Measurements from ENCODE around the gene IL12RB1.
"Not testable (repeated sequence)": the region's sequence is repeated elsewhere in the genome, so short reads cannot be mapped to it uniquely, and the experiment has no call there.

IL12RB1 gene

GRCh38 chr19:18107235-18107634 lies 20.5 kb upstream of the IL12RB1 start:
- Histone ChIP-seq H3K4me3 (IDR thresholded peaks at IDR 0.05; ENCODE audit: insufficient read depth, low read depth, low read length) (no peak overlapping the region), H4K20me1 (ENCODE audit: insufficient read depth) (no peaks in the 10 kb centered on the region), H3K4me2 (no peak overlapping the region), H3K36me3 (ENCODE audit: insufficient read depth) (no peaks in the 10 kb centered on the region), H3K9ac (no peak overlapping the region), H3K79me2 (ENCODE audit: insufficient read depth, low read depth) (no peaks in the 10 kb centered on the region), H3K27me3 (ENCODE audit: insufficient read depth, low read depth) (no peaks in the 10 kb centered on the region; the same call in 1 of the 2 replicates), H2AFZ (ENCODE audit: low read depth) (no peak overlapping the region), H3K4me1 (ENCODE audit: low read depth, poor library complexity, severe bottlenecking) (peaks cover 40% of the 10 kb centered on the region), H3K27ac (no peak overlapping the region)
- no peak for TF ChIP-seq CTCF (conservative IDR thresholded peaks at IDR 0.05; ENCODE audit: low read depth, low read length)

GRCh38 chr19:18105259-18105658 lies 18.5 kb upstream of the IL12RB1 start:
- H4K20me1 ChIP-seq (ENCODE audit: insufficient read depth); H3K27ac ChIP-seq: not testable (repeated sequence)
- peak overlapping the region; percentile 69; the same call in 1 of the 2 replicates for H3K4me2 ChIP-seq

GRCh38 chr19:18104793-18105131 lies 18.0 kb upstream of the IL12RB1 start:
- Histone ChIP-seq H3K9ac (no peak overlapping the region), H2AFZ (ENCODE audit: low read depth) (peak overlapping the region; percentile 91), H3K36me3 (ENCODE audit: insufficient read depth) (no peaks in the 10 kb centered on the region), H3K27me3 (ENCODE audit: insufficient read depth, low read depth) (peaks cover 3% of the 10 kb centered on the region; the same call in 1 of the 2 replicates), H3K4me3 (IDR thresholded peaks at IDR 0.05; ENCODE audit: insufficient read depth, low read depth, low read length) (no peak overlapping the region), H3K27ac (no peak overlapping the region; the same call in 1 of the 2 replicates), H3K79me2 (ENCODE audit: insufficient read depth, low read depth) (no peaks in the 10 kb centered on the region), H3K4me1 (ENCODE audit: low read depth, poor library complexity, severe bottlenecking) (peaks cover 33% of the 10 kb centered on the region), H4K20me1 (ENCODE audit: insufficient read depth) (no peaks in the 10 kb centered on the region), H3K4me2 (peak overlapping the region; percentile 69)
- no peak for TF ChIP-seq CTCF (conservative IDR thresholded peaks at IDR 0.05; ENCODE audit: low read depth, low read length)

More at GRCh38 chr19:18105259-18105658, 18.5 kb upstream of the IL12RB1 start:
- peaks cover 32% of the 10 kb centered on the region for H3K4me1 ChIP-seq (ENCODE audit: low read depth, poor library complexity, severe bottlenecking)
- H3K9ac ChIP-seq; H2AFZ ChIP-seq (ENCODE audit: low read depth); H3K79me2 ChIP-seq (ENCODE audit: insufficient read depth, low read depth); H3K27me3 ChIP-seq (ENCODE audit: insufficient read depth, low read depth); H3K4me3 ChIP-seq (IDR thresholded peaks at IDR 0.05; ENCODE audit: insufficient read depth, low read depth, low read length); H3K36me3 ChIP-seq (ENCODE audit: insufficient read depth): not testable (repeated sequence)

DNA sequence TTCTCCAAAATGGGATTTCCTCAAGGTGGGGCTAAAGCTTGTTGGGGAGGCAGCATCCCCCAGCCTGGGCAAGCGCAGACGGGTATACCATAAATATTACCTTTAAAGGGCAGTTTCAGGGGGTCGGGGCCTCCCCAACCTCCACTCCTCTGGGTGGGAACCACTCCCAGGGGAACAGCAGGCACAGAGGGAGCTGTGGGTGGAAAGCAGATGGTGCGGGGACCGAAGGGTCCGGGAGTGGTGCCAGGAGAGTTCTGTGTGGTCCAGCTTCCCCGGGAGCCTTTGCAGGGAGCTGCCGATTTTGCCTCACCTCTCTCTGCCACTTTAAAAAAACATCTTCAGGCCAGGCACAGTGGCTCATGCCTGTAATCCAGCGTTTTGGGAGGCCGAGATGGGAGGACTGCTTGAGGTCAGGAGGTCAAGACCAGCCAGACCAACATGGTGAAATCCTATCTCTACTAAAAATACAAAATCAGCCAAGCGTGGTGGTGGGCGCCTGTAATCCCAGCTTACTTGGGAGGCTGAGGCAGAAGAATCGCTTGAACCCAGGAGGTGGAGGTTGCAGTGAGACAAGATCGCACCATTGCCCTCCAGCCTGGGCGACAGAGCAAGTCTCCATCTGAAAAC lies 16.3 kb upstream of the IL12RB1 start:
- H3K4me3 ChIP-seq (IDR thresholded peaks at IDR 0.05; ENCODE audit: insufficient read depth, low read depth, low read length), result no peak overlapping the region
- peaks cover 15% of the 10 kb centered on the region; the same call in 1 of the 2 replicates for H3K27me3 ChIP-seq (ENCODE audit: insufficient read depth, low read depth)
- no peak for TF ChIP-seq CTCF (conservative IDR thresholded peaks at IDR 0.05; ENCODE audit: low read depth, low read length)
- H3K36me3 ChIP-seq (ENCODE audit: insufficient read depth), result no peaks in the 10 kb centered on the region
- H3K79me2 ChIP-seq (ENCODE audit: insufficient read depth, low read depth), result no peaks in the 10 kb centered on the region
- H2AFZ ChIP-seq (ENCODE audit: low read depth), result no peak overlapping the region
- H3K4me1 ChIP-seq (ENCODE audit: low read depth, poor library complexity, severe bottlenecking), result peaks cover 40% of the 10 kb centered on the region
- H4K20me1 ChIP-seq (ENCODE audit: insufficient read depth), result no peaks in the 10 kb centered on the region
- H3K4me2 ChIP-seq, result no peak overlapping the region
- no peak overlapping the region for H3K27ac ChIP-seq
- H3K9ac ChIP-seq, result no peak overlapping the region

DNA sequence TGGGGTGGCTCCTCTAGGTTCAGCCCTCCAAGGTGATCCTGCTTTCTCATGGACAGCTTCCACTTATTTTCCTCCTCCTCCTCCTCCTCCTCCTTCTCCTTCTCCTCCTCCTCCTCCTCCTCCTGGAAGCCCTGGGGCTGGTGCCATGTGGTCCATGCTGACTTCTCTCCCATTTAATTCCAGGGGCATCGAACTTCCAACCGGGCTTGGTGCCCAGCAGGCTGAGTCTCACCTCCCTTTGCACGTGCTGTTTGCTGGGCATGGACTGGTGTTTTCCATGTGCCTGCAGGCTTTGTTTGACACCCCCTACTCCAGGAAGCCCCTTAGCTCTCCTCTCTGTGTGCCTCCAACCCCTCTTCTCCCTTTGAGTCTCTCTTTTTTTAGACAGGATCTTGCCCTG lies 14.5 kb upstream of the IL12RB1 start:
- Histone ChIP-seq H3K27ac (no peak overlapping the region), H3K79me2 (ENCODE audit: insufficient read depth, low read depth) (no peaks in the 10 kb centered on the region), H3K4me2 (no peak overlapping the region), H3K4me1 (ENCODE audit: low read depth, poor library complexity, severe bottlenecking) (peaks cover 40% of the 10 kb centered on the region), H3K4me3 (IDR thresholded peaks at IDR 0.05; ENCODE audit: insufficient read depth, low read depth, low read length) (no peak overlapping the region), H3K36me3 (ENCODE audit: insufficient read depth) (no peaks in the 10 kb centered on the region), H4K20me1 (ENCODE audit: insufficient read depth) (no peaks in the 10 kb centered on the region), H2AFZ (ENCODE audit: low read depth) (no peak overlapping the region), H3K27me3 (ENCODE audit: insufficient read depth, low read depth) (peaks cover 15% of the 10 kb centered on the region; the same call in 1 of the 2 replicates), H3K9ac (no peak overlapping the region)
- no peak for TF ChIP-seq CTCF (conservative IDR thresholded peaks at IDR 0.05; ENCODE audit: low read depth, low read length)

Measured in KMS-11 (cell line).